ENCODE data around the gene ITIH1.

Gene ITIH1

GRCh38 chr3:52805270-52806039, 28.1 kb downstream of the ITIH1 start:
- DNase-seq (no peak), ATAC-seq (replicated peaks) (no peak)
- no peaks in the 10 kb centered on the region for H3K9me3 Mint-ChIP-seq
- H3K36me3 Mint-ChIP-seq = no peaks in the 10 kb centered on the region
- no peak overlapping the region for H3K4me3 Mint-ChIP-seq
- H3K4me1 Mint-ChIP-seq = peaks cover 3 to 5% of the 10 kb centered on the region in 2 donors
- peaks cover 0 to 8% of the 10 kb centered on the region in 2 donors for H3K27me3 Mint-ChIP-seq
- H3K27ac Mint-ChIP-seq = no peak overlapping the region

GRCh38 chr3:52809149-52809548, 31.8 kb downstream of the ITIH1 start:
- DNase-seq (no peak), ATAC-seq (replicated peaks) (no peak)
- Mint-ChIP-seq H3K9me3 (no peaks in the 10 kb centered on the region), H3K4me1 (peaks cover 3 to 5% of the 10 kb centered on the region in 2 donors), H3K4me3 (no peak overlapping the region), H3K27ac (no peak overlapping the region), H3K27me3 (peaks cover 0 to 8% of the 10 kb centered on the region in 2 donors), H3K36me3 (no peaks in the 10 kb centered on the region)

- peaks cover 0 to 8% of the 10 kb centered on the region in 2 donors for H3K27me3 Mint-ChIP-seq
- no peaks in the 10 kb centered on the region for H3K9me3 Mint-ChIP-seq
- H3K36me3 Mint-ChIP-seq = no peaks in the 10 kb centered on the region
- ATAC-seq (replicated peaks) (no peak), DNase-seq (no peak)
- H3K27ac Mint-ChIP-seq = no peak overlapping the region
- H3K4me1 Mint-ChIP-seq = peaks cover 3 to 5% of the 10 kb centered on the region in 2 donors
- H3K4me3 Mint-ChIP-seq = no peak overlapping the region
Measured at GRCh38 chr3:52809662-52810377, 32.4 kb downstream of the ITIH1 start.

- DNase-seq (no peak), ATAC-seq (replicated peaks) (no peak)
- Mint-ChIP-seq H3K27ac (no peak overlapping the region), H3K27me3 (peaks cover 0 to 8% of the 10 kb centered on the region in 2 donors), H3K4me3 (no peak overlapping the region), H3K36me3 (no peaks in the 10 kb centered on the region), H3K4me1 (peaks cover 3 to 5% of the 10 kb centered on the region in 2 donors), H3K9me3 (no peaks in the 10 kb centered on the region)
Measured at GRCh38 chr3:52810923-52811322, 33.5 kb downstream of the ITIH1 start.

GRCh38 chr3:52811452-52812011, 34.1 kb downstream of the ITIH1 start:
- H3K4me1 Mint-ChIP-seq = peaks cover 3 to 5% of the 10 kb centered on the region in 2 donors

GRCh38 chr3:52813810-52814209, 36.4 kb downstream of the ITIH1 start:
- H3K4me1 Mint-ChIP-seq = peaks cover 3 to 5% of the 10 kb centered on the region in 2 donors
- DNase-seq = no peak
- H3K27ac Mint-ChIP-seq = no peak overlapping the region
- peaks cover 0 to 8% of the 10 kb centered on the region in 2 donors for H3K27me3 Mint-ChIP-seq
- no peak for ATAC-seq (replicated peaks)
- no peaks in the 10 kb centered on the region for H3K36me3 Mint-ChIP-seq
- no peaks in the 10 kb centered on the region for H3K9me3 Mint-ChIP-seq
- no peak overlapping the region for H3K4me3 Mint-ChIP-seq

More at GRCh38 chr3:52811452-52812011, 34.1 kb downstream of the ITIH1 start:
- Mint-ChIP-seq H3K36me3 (no peaks in the 10 kb centered on the region), H3K27ac (no peak overlapping the region), H3K4me3 (no peak overlapping the region), H3K9me3 (no peaks in the 10 kb centered on the region), H3K27me3 (peaks cover 0 to 8% of the 10 kb centered on the region in 2 donors)
- ATAC-seq (replicated peaks) (no peak), DNase-seq (no peak)

GRCh38 chr3:52816199-52816598, 38.8 kb downstream of the ITIH1 start:
- no peak overlapping the region for H3K4me3 Mint-ChIP-seq
- H3K4me1 Mint-ChIP-seq = no peaks in the 10 kb centered on the region
- peaks cover 0 to 3% of the 10 kb centered on the region in 2 donors for H3K36me3 Mint-ChIP-seq
- no peak overlapping the region for H3K27ac Mint-ChIP-seq
- ATAC-seq (replicated peaks) = no peak
- no peak for DNase-seq
- H3K9me3 Mint-ChIP-seq = no peaks in the 10 kb centered on the region
- H3K27me3 Mint-ChIP-seq = no peaks in the 10 kb centered on the region

GRCh38 chr3:52816654-52817053, 39.3 kb downstream of the ITIH1 start:
- H3K4me3 Mint-ChIP-seq = no peak overlapping the region

GRCh38 chr3:52817221-52817620, 39.8 kb downstream of the ITIH1 start:
- no peaks in the 10 kb centered on the region for H3K27me3 Mint-ChIP-seq
- no peak overlapping the region for H3K4me3 Mint-ChIP-seq
- DNase-seq (no peak), ATAC-seq (replicated peaks) (no peak)
- H3K4me1 Mint-ChIP-seq = no peaks in the 10 kb centered on the region
- H3K36me3 Mint-ChIP-seq = peaks cover 0 to 3% of the 10 kb centered on the region in 2 donors
- no peaks in the 10 kb centered on the region for H3K9me3 Mint-ChIP-seq
- H3K27ac Mint-ChIP-seq = peak overlapping the region; percentile 14

More at GRCh38 chr3:52816654-52817053, 39.3 kb downstream of the ITIH1 start:
- Mint-ChIP-seq H3K27ac (no peak overlapping the region), H3K4me1 (no peaks in the 10 kb centered on the region), H3K9me3 (no peaks in the 10 kb centered on the region), H3K27me3 (no peaks in the 10 kb centered on the region), H3K36me3 (peaks cover 0 to 3% of the 10 kb centered on the region in 2 donors)
- ATAC-seq (replicated peaks) (no peak), DNase-seq (no peak)

GRCh38 chr3:52817860-52818259, 40.5 kb downstream of the ITIH1 start:
- Mint-ChIP-seq H3K4me1 (no peaks in the 10 kb centered on the region), H3K27me3 (no peaks in the 10 kb centered on the region), H3K36me3 (peaks cover 0 to 3% of the 10 kb centered on the region in 2 donors), H3K4me3 (no peak overlapping the region), H3K9me3 (no peaks in the 10 kb centered on the region), H3K27ac (no peak overlapping the region)
- no peak for ATAC-seq (replicated peaks)
- no peak for DNase-seq

- Mint-ChIP-seq H3K27ac (peak overlapping the region; percentile 37), H3K9me3 (no peaks in the 10 kb centered on the region), H3K4me3 (no peak overlapping the region), H3K27me3 (no peaks in the 10 kb centered on the region), H3K4me1 (no peaks in the 10 kb centered on the region), H3K36me3 (peaks cover 0 to 3% of the 10 kb centered on the region in 2 donors)
- no peak for ATAC-seq (replicated peaks)
- DNase-seq = no peak
Measured at GRCh38 chr3:52819936-52820335, 42.5 kb downstream of the ITIH1 start.

- no peaks in the 10 kb centered on the region for H3K4me1 Mint-ChIP-seq
- no peak overlapping the region for H3K4me3 Mint-ChIP-seq
- H3K36me3 Mint-ChIP-seq = peaks cover 0 to 3% of the 10 kb centered on the region in 2 donors
- no peak overlapping the region for H3K27ac Mint-ChIP-seq
- peak; percentile 59 to 63 for ATAC-seq (replicated peaks)
- no peaks in the 10 kb centered on the region for H3K27me3 Mint-ChIP-seq
- H3K9me3 Mint-ChIP-seq = no peaks in the 10 kb centered on the region
- no peak for DNase-seq
Measured at GRCh38 chr3:52820736-52821135, 43.3 kb downstream of the ITIH1 start.

GRCh38 chr3:52822363-52822762, 45.0 kb downstream of the ITIH1 start:
- no peak overlapping the region for H3K4me3 Mint-ChIP-seq
- H3K4me1 Mint-ChIP-seq = no peaks in the 10 kb centered on the region

GRCh38 chr3:52824037-52824436, 46.6 kb downstream of the ITIH1 start:
- no peak for DNase-seq

More at GRCh38 chr3:52822363-52822762, 45.0 kb downstream of the ITIH1 start:
- Mint-ChIP-seq H3K36me3 (peaks cover 0 to 3% of the 10 kb centered on the region in 2 donors), H3K9me3 (no peaks in the 10 kb centered on the region), H3K27ac (no peak overlapping the region), H3K27me3 (no peaks in the 10 kb centered on the region)
- DNase-seq (no peak), ATAC-seq (replicated peaks) (no peak)

More at GRCh38 chr3:52824037-52824436, 46.6 kb downstream of the ITIH1 start:
- no peaks in the 10 kb centered on the region for H3K4me1 Mint-ChIP-seq
- no peaks in the 10 kb centered on the region for H3K27me3 Mint-ChIP-seq
- ATAC-seq (replicated peaks) = no peak
- H3K9me3 Mint-ChIP-seq = no peaks in the 10 kb centered on the region
- H3K4me3 Mint-ChIP-seq = no peak overlapping the region
- H3K27ac Mint-ChIP-seq = no peak overlapping the region
- peaks cover 0 to 3% of the 10 kb centered on the region in 2 donors for H3K36me3 Mint-ChIP-seq

Data from stimulated activated naive B cell treated with anti-CD40 and anti-IgM and Interleukin-4, amounts not matched to agents 10 μg/mL and 1 μg/mL and 100 μg/mL, for 72 hours (primary cell).